GM19240 (cell line): ENCODE data around the gene NPM3.

ENCODE experiments used
- DNase-seq: peaks from one replicate; pipeline ENCODE4 v3.0.0; 2011; ENCODE audit warnings: low spot score; ENCODE audit not compliant: insufficient read length

The NPM3 gene, protein sequence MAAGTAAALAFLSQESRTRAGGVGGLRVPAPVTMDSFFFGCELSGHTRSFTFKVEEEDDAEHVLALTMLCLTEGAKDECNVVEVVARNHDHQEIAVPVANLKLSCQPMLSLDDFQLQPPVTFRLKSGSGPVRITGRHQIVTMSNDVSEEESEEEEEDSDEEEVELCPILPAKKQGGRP

DNA sequence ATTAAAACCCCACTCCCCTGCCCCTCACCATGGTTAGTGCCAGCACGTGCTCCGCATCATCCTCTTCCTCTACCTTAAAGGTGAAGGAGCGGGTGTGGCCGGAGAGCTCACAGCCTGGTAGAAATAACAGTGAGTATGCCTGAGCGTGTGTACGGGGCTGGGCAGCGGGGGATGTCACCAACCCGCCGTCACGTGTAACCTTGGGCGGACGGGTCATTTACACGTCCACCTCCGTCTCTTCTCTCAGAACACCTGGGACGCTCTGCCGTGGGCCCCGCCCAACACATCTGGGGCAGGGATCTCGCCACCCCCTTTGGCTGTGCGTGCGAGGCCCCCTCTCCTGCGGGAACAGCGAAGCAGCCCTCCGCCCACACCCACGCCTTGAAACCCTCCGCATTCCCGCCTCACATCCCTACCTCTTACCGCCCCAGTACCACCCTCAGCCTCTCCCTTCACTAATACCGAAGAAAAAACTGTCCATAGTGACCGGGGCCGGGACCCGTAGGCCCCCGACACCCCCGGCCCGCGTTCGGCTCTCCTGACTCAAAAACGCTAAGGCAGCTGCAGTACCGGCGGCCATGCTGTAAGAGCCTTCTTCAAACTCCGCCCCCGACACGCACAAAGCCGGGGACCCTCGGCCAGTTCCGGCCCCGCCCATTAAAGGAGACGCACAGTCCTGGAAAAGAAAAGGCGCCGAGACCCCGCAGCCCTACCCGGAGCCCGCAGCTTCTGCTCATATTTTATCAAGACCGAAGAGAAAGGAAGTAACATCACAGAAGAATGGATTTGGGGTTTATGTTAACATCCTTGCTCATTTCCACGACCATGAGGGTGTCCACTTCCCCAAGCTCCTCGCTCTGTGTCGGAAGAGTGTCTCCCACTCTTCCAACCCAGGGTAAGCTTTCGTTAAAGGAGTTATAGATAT lies at the start of gene NPM3:
NPM3 (minus strand) TSS at position 636 of the 925 bp plus-strand sequence; CDS start at position 580, 56 bp downstream.
- DNase-seq, result peak; percentile 81

GRCh38 chr10:101832325-101832771 lies 49.1 kb upstream of the NPM3 start:
- no peak for DNase-seq

DNA sequence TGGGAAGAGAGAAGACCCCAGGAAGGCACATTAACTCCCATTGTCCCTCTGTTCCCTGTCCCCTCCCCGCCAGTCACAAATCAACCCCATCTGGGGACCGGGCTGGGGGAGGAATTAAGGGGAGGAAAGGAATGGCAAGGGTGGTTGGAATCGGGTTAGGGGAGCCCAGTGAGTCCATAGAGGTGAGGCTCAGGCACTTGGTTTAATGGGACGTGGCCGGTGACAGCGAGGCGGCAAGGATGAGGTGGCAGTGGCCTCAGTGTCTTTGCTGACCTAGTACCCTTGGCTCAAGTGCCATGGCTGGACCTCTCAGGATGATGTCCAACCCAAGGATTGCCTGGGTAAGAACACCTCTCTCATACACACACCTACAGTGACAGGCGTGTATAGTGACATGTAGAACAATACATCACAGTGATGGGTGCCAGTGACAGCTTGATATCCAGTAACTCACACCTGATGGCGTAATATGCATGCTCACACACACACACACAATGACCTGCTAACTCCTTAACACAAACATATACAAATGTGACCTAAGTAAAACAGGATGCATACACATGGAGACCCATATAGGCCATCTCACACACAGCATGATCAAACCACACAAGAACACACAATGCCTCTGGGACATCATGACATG lies 48.0 kb upstream of the NPM3 start:
- DNase-seq, result no peak

DNA sequence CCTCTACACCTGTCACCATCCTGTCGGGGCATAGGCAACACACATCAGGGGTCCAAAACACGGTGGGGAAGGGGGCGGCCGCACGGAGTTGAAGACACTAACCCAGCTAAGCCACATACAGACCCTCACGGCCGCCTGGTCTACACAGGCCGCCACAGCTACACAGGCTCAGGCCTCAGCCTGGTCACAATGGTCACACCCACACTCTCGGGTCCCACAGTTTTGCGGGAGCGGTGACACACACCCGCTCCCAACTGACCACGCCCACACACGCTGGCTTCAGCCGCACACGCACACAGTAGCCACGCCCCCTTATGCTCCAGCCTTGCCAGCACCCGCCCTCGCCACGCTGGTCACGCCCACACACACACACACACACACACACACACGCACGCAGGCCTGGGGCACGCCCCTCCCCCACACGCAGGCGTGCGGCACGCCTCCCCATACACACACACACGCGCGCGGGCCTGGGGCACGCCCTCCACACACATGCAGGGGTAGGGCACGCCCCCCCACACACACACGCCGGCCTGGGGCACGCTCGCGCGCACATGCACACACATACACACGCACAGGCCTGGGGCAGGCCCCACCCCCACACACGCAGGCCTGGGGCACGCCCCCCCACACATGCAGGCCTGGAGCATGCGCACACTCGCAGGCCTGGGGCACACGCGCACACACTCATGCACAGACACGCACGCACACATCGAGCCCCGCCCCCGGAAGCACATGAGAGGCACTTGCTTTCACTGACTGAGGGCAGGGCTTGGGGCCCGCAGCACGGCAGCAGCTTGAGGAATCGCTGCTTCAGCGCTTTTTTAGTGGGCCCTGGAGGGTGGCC lies 47.3 kb upstream of the NPM3 start:
- DNase-seq, result peak; percentile 57

GRCh38 chr10:101829561-101830315 lies 46.5 kb upstream of the NPM3 start:
- DNase-seq, result peak; percentile 65

- DNase-seq, result no peak
Measured at GRCh38 chr10:101828766-101829551, 45.7 kb upstream of the NPM3 start.

DNA sequence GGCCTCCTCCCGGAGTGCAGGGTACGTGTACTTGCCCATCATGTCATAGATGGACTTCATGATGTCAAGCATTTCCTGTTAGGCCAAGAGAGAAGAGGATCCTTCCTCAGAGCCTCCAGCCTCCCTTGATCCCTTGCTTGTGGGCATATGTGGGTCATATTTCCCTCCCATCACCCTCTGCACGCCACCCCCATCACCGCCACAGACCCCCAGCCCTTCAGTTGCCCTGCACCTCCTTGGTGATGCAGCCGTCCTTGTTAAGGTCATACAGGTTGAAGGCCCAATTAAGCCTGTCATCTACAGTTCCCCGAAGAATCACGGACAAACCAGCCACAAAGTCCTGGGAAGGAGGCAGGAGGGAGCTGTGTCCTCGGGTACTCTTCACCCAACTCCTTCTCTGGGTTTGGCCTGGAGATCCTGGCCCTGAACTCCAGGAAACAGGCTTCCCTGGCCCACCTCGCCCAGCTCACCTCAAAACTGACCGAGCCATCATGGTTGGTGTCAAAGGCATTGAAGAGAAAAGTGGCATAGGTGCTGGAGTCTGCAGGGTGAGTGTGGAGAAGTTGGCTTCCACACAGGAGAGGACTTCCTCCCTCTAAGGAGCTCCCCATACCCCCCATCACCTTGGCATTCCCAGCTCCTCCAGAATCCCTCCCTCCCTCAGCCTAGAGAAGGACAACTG lies 44.8 kb upstream of the NPM3 start:
- DNase-seq, result no peak

GRCh38 chr10:101826852-101827434 lies 43.7 kb upstream of the NPM3 start:
- no peak for DNase-seq

- no peak for DNase-seq
Measured at GRCh38 chr10:101824736-101825135, 41.5 kb upstream of the NPM3 start.

GRCh38 chr10:101818872-101819633 lies 35.8 kb upstream of the NPM3 start:
- DNase-seq, result no peak

DNA sequence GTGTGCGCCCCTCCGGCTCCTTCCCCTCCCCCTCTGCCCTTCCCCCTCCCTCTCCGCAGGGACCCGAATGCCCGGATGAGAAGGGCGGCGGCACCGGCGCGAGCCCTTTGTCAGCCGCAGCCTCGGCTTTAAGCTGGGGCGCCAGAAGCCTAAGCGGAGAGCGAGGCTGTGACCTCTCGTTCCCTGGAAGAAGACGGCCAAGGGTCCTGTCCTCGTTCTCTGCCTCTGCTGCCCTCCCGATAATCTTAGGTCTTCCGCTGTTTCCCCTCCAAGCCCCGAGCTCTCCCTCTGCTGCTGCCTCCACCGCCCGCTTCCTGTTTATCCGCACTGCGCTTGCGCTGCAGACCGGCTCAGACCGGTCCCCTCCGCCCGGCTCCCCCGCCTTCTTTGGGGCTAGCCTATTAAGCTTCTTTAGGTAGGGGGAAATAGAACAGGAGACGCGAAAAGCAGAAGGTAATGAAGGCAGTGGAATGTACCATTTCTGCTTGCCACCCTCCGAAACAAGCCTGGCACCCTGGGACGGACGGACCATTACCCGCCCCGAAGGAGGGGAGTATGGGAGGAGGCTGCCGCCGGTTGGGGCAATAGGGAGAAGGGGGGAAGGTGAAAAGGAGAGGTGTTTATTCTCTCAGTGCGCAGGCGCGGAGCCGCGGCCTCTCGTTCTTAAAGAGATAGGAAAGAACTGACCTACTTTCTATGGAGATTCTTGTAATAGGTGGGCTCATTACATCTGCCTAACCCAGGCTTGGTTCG lies 35.0 kb upstream of the NPM3 start, which contains the start of gene OGA:
OGA (minus strand) TSS at position 326 of the 753 bp plus-strand sequence. CDS start 422 bp downstream, outside the sequence.
- DNase-seq, result peak; percentile 75

- no peak for DNase-seq
Measured at GRCh38 chr10:101817337-101818118, 34.3 kb upstream of the NPM3 start.

DNA sequence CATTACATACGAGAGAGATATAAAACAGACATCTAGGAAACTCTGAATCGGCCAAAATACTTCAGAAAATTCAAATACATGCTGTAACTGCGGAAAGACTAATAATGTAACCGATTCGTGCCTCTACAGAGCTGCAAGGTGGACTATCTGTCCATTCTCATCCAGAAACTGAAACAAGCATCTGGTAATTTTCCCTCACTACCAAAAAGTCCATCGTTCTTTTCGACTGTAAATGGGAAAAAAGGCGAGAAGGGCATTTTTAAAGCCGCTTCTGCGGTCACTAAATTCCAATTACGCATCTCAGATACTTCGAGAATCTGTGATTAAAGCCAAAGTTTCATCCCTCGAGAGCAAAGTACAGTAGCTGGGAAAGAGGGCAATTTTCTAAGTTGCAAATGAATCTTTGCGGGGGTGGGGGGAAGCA lies 33.7 kb upstream of the NPM3 start:
- no peak for DNase-seq

DNA sequence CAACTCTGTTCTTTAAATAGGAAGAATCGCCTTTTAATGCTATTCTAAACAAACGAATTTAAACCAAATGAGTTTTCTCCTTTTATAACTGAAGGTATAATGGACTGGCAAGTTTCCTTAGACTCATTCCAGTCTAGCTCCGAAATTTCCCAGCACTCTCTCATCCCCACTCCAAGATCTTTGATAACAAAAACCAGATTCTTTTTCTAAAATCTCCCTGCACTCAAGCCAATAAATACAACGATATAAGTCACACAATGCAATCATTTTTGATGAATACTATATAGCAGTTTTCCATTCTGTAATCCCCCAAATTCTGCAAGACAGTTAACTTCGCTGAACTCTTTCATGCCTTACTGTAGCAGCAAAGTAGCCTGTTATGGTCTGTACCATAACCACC lies 33.1 kb upstream of the NPM3 start:
- no peak for DNase-seq

- no peak for DNase-seq
Measured at GRCh38 chr10:101814466-101815071, 31.3 kb upstream of the NPM3 start.

DNA sequence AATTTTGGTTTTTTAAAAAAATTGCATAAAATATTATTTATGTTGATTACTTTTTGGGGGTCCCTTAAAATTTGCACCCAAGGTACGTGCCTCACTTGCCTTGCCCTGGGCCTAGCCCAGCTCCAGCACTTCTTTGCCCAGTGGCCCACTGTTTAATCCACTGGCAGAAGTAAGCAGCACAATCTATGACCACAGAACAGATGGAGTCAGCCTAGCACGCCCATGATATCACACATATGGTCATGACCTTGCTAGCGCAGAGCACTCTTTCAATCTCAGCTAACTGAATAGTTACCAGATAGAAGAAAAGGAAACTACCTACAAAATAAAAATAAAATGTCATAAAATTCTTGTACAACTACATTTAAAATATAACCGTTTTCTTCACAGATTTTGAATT lies 29.4 kb upstream of the NPM3 start:
- DNase-seq, result no peak
